Osteoblast (primary cell): Measurements from ENCODE around the gene FBXO2. TPM values are rescaled to one million over a fixed set of nuclear protein-coding genes. Genes with fewer than 3 reads are reported as not detected.

Source experiments
- DNase-seq: peaks from one replicate; pipeline ENCODE4 v3.0.0; 2011; ENCODE audit warnings: low spot score, mixed read lengths; ENCODE audit not compliant: insufficient read length; ENCODE audit errors: missing footprints
- H2AFZ ChIP-seq: 2 replicates; pipeline ENCODE4 v1.6.0; 2011; ENCODE audit warnings: mild to moderate bottlenecking, low read length
- H3K27ac ChIP-seq: 2 replicates; pipeline ENCODE4 v1.5.1; 2011; ENCODE audit warnings: mild to moderate bottlenecking, low read depth, low read length, moderate library complexity
- H3K27me3 ChIP-seq: 2 replicates; pipeline ENCODE4 v1.6.0; 2012; ENCODE audit warnings: mild to moderate bottlenecking, control low read depth, inconsistent platforms, low read length, moderate library complexity; ENCODE audit not compliant: insufficient read depth
- H3K36me3 ChIP-seq: 2 replicates; pipeline ENCODE4 v1.5.1; 2011; ENCODE audit warnings: mild to moderate bottlenecking, low read length, control low read depth, moderate library complexity; ENCODE audit not compliant: insufficient read depth
- H3K4me1 ChIP-seq: 2 replicates; pipeline ENCODE4 v1.5.1; 2011; ENCODE audit warnings: mild to moderate bottlenecking, low read length, control low read depth, moderate library complexity; ENCODE audit not compliant: insufficient read depth
- H3K4me2 ChIP-seq: 2 replicates; pipeline ENCODE4 v1.6.0; 2011; ENCODE audit warnings: mild to moderate bottlenecking, low read length; ENCODE audit not compliant: insufficient read depth
- H3K4me3 ChIP-seq: fragments of 200-600 bp; sonication (generic); 3 replicates; pipeline ENCODE4 v1.5.1; 2012; ENCODE audit warnings: mild to moderate bottlenecking, low read length, inconsistent platforms; ENCODE audit not compliant: insufficient read depth
- H3K79me2 ChIP-seq: 2 replicates; pipeline ENCODE4 v1.6.0; 2012; ENCODE audit warnings: mild to moderate bottlenecking, low read length, control low read depth, inconsistent platforms; ENCODE audit not compliant: insufficient read depth
- H3K9me3 ChIP-seq: 2 replicates; pipeline ENCODE4 v1.5.1; 2011; ENCODE audit warnings: low read depth, low read length, control low read depth
- H4K20me1 ChIP-seq: 2 replicates; pipeline ENCODE4 v1.6.0; 2012; ENCODE audit warnings: mild to moderate bottlenecking, low read length, control low read depth; ENCODE audit not compliant: insufficient read depth
- total RNA-seq: library from RNA; depleted of rRNA; stranded (reverse); fragments of >200 nt; gene quantifications from 2 replicates; pipeline ENCODE4 v1.2.3, GENCODE V29; 2012
- TF ChIP-seq, protein P1 (sequence below): IDR thresholded peaks from 2 replicates; pipeline ENCODE4 v1.5.1; 2011; ENCODE audit warnings: mild to moderate bottlenecking, low read depth, low read length, moderate library complexity; ENCODE audit errors: extremely low read depth

FBXO2 gene
- total RNA-seq, 1 donor = 0.36 TPM

DNA sequence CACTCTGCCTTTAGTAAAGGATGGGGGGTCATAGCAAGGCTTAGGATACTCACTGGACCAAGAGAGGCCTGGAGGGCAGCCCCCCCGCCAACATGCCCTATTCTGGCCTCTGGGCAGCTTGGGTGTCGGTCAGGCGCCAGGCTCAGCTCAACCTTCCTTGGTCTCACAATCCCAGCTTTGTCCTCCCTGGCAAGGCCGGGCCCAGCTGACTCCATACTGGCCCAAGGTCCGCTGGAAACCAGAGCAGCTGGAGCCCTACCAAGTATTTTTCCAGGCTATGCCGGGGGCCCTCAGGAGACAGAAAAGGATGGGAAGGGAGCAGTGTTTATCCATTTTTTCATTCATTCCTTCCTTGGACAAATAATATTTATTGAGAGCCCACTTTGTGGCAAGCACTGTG lies 6.2 kb downstream of the FBXO2 start:
- Histone ChIP-seq H4K20me1 (no peaks in the 10 kb centered on the region), H3K36me3 (no peaks in the 10 kb centered on the region), H3K27ac (no peak overlapping the region), H3K4me3 (no peak overlapping the region), H3K79me2 (no peaks in the 10 kb centered on the region), H3K4me2 (no peak overlapping the region), H3K4me1 (no peaks in the 10 kb centered on the region), H3K9me3 (no peaks in the 10 kb centered on the region), H3K27me3 (peaks cover 15% of the 10 kb centered on the region), H2AFZ (no peak overlapping the region)
- DNase-seq = peak; percentile 81
- TF ChIP-seq, protein P1, sequence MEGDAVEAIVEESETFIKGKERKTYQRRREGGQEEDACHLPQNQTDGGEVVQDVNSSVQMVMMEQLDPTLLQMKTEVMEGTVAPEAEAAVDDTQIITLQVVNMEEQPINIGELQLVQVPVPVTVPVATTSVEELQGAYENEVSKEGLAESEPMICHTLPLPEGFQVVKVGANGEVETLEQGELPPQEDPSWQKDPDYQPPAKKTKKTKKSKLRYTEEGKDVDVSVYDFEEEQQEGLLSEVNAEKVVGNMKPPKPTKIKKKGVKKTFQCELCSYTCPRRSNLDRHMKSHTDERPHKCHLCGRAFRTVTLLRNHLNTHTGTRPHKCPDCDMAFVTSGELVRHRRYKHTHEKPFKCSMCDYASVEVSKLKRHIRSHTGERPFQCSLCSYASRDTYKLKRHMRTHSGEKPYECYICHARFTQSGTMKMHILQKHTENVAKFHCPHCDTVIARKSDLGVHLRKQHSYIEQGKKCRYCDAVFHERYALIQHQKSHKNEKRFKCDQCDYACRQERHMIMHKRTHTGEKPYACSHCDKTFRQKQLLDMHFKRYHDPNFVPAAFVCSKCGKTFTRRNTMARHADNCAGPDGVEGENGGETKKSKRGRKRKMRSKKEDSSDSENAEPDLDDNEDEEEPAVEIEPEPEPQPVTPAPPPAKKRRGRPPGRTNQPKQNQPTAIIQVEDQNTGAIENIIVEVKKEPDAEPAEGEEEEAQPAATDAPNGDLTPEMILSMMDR = no peak

DNA sequence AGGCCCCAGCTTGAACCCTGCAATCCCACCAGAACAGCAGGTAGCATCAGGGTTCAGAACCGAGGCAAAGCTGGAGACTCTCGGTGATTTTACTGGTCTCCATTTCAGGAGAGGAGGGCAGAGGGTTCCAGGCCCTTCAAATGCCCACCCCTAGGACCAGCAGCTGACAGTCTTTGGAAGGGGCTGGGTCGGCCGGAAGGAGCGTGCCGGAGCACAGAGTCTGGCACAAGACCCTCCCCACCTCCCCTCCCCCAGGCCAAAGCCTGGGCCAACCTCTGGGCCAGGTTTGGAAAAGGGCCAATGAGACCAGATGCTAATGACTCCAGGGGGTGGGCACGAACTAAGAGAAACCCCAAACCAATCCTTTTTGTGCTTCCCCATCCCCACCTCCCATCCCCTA lies 6.9 kb downstream of the FBXO2 start:
- Histone ChIP-seq H3K27ac (no peak overlapping the region), H3K9me3 (no peaks in the 10 kb centered on the region), H4K20me1 (no peaks in the 10 kb centered on the region), H3K36me3 (no peaks in the 10 kb centered on the region), H3K4me3 (no peak overlapping the region), H3K27me3 (peaks cover 11% of the 10 kb centered on the region), H2AFZ (no peak overlapping the region), H3K4me2 (no peak overlapping the region), H3K79me2 (no peaks in the 10 kb centered on the region), H3K4me1 (no peaks in the 10 kb centered on the region)
- TF ChIP-seq, protein P1 = no peak
- DNase-seq = no peak

DNA sequence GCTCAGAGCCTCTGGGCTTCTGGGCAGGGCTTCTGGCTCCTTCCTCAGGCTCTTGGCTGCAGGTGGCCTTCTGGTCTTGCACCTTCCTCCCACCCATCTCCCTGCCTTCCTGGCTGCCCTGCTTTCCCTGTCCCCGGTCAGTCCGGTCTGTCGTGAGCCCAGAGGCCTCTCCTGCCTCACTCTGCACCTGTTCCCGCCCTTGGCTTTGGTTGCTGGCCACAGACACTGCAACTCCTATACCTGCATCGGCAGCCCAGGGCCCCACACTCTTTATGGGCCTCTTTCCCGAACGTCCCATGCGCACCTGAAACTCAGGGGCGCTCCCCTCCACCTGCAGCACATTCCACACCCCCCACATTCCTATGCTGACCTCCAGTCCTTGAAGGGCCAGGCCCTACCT lies 7.9 kb downstream of the FBXO2 start:
- no peak overlapping the region for H3K4me3 ChIP-seq
- DNase-seq = peak; percentile 48
- no peak overlapping the region for H3K27ac ChIP-seq
- no peaks in the 10 kb centered on the region for H3K9me3 ChIP-seq
- H3K4me2 ChIP-seq = no peak overlapping the region
- no peak overlapping the region for H2AFZ ChIP-seq
- no peaks in the 10 kb centered on the region for H4K20me1 ChIP-seq
- TF ChIP-seq, protein P1 = no peak
- peaks cover 14% of the 10 kb centered on the region for H3K27me3 ChIP-seq
- H3K79me2 ChIP-seq = no peaks in the 10 kb centered on the region
- H3K4me1 ChIP-seq = no peaks in the 10 kb centered on the region
- H3K36me3 ChIP-seq = no peaks in the 10 kb centered on the region

DNA sequence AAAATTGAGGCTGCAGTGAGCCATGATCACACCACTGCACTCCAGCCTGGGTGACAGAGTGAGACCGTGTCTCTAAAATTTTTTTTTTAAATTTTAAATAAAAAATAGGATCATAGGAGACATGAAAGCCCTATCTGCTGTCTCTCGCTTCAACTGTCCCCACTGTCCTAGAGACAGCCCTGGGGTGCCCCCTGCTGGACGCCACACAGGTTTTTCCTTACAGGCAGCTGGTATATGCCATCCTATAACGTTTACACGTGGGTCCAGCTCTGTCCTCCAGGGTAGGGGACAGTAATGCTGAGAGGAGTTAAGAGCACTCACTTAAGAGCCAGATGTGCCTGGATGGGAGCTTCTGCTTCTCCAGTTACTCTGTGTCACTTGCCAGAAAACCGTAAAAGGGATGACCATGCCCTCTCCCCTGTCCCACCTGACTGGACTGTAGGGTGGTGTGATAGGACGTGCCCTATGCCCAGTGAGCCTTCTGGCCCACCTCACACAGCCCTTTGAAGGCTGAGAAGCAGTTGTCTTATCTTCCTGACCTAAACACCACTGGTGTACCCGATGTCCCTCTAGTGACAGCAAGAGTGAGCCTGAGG lies 8.5 kb downstream of the FBXO2 start:
- DNase-seq = peak; percentile 96
- Histone ChIP-seq H3K4me3 (no peak overlapping the region), H3K27ac (no peak overlapping the region), H3K9me3 (no peaks in the 10 kb centered on the region), H3K36me3 (no peaks in the 10 kb centered on the region), H3K4me1 (no peaks in the 10 kb centered on the region), H3K4me2 (no peak overlapping the region), H3K79me2 (no peaks in the 10 kb centered on the region), H2AFZ (no peak overlapping the region), H3K27me3 (peaks cover 17% of the 10 kb centered on the region), H4K20me1 (no peaks in the 10 kb centered on the region)
- TF ChIP-seq, protein P1 = peak; percentile 78
